DOHH2 (cell line): ENCODE results near the gene IFNG-AS1.

Source experiments
- H3F3A ChIP-seq: fragments of 200-600 bp; sonication (generic), shearing (Covaris generic); 2 replicates; pipeline ENCODE4 v1.6.0; 2016; ENCODE audit warnings: antibody characterized with exemption, mild to moderate bottlenecking; ENCODE audit not compliant: control insufficient read depth, insufficient read depth
- H3K27ac ChIP-seq: fragments of 200-600 bp; sonication (generic); 2 replicates; pipeline ENCODE4 v1.5.1; 2014; ENCODE audit warnings: low read depth, mild to moderate bottlenecking, low read length, moderate library complexity
- H3K27me3 ChIP-seq: fragments of 200-600 bp; sonication (generic); 2 replicates; pipeline ENCODE4 v1.6.1; 2014; ENCODE audit warnings: mild to moderate bottlenecking, low read length, mixed read lengths; ENCODE audit not compliant: control insufficient read depth
- H3K36me3 ChIP-seq: fragments of 200-600 bp; sonication (generic); 2 replicates; pipeline ENCODE4 v1.6.1; 2014; ENCODE audit warnings: mild to moderate bottlenecking, low read length, moderate library complexity, mixed read lengths; ENCODE audit not compliant: control insufficient read depth
- H3K4me1 ChIP-seq: fragments of 200-600 bp; sonication (generic); 2 replicates; pipeline ENCODE4 v1.6.1; 2014; ENCODE audit warnings: mild to moderate bottlenecking, low read length, mixed read lengths; ENCODE audit not compliant: control insufficient read depth
- H3K4me2 ChIP-seq: fragments of 200-600 bp; sonication (generic); 2 replicates; pipeline ENCODE4 v1.6.0; 2014; ENCODE audit warnings: mild to moderate bottlenecking, low read length, moderate library complexity
- H3K4me3 ChIP-seq: fragments of 200-600 bp; sonication (generic); 2 replicates; pipeline ENCODE4 v1.5.1; 2014; ENCODE audit warnings: mild to moderate bottlenecking, low read length, mixed read lengths
- H3K79me2 ChIP-seq: fragments of 200-600 bp; sonication (generic); 2 replicates; pipeline ENCODE4 v1.6.1; 2014; ENCODE audit warnings: mild to moderate bottlenecking, low read length, mixed read lengths; ENCODE audit not compliant: control insufficient read depth
- H3K9me2 ChIP-seq: fragments of 200-600 bp; sonication (generic); replicated peaks from 2 replicates; pipeline ENCODE4 v1.6.1; 2014; ENCODE audit warnings: mild to moderate bottlenecking, low read length, mixed read lengths; ENCODE audit not compliant: control insufficient read depth
- H3K9me3 ChIP-seq: fragments of 200-600 bp; sonication (generic); 2 replicates; pipeline ENCODE4 v1.6.1; 2014; ENCODE audit warnings: antibody characterized with exemption, low read length, mixed read lengths; ENCODE audit not compliant: control insufficient read depth, insufficient read depth
- H4K20me1 ChIP-seq: fragments of 200-600 bp; sonication (generic); 2 replicates; pipeline ENCODE4 v1.6.0; 2014; ENCODE audit warnings: low read depth, mild to moderate bottlenecking, antibody characterized with exemption, low read length, moderate library complexity; ENCODE audit not compliant: control insufficient read depth, insufficient read depth
- EZH2phosphoT487 ChIP-seq: fragments of 200-600 bp; sonication (generic); IDR thresholded peaks from 2 replicates; pipeline ENCODE4 v1.6.1; 2017; ENCODE audit warnings: borderline replicate concordance, mild to moderate bottlenecking, antibody characterized with exemption, low read length, moderate library complexity, mixed read lengths
- TF ChIP-seq, protein P1 (sequence below): fragments of 200-600 bp; sonication (generic); IDR thresholded peaks from one replicate; pipeline ENCODE4 v1.5.1; 2014; ENCODE audit warnings: antibody characterized with exemption, mild to moderate bottlenecking, low read depth, low read length; ENCODE audit not compliant: poor library complexity, severe bottlenecking

Gene IFNG-AS1

DNA sequence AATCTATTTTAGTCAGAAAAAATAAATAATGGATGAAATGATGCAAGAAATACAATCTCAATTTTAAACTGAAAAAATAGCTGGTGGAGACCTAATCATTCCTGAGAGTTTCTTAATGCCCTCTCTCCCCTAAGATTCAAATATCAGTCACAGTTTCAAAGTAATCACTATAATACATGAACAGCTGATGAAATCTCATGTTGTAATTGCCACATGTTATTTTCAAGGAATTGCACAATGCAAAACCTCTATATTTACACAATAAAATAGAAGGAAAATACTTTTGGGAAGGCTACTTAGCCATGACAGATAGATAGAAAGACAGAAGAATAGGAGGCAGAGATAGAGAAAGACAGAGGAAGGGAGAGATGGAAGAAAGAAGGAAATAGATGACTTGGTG, 18.2 kb downstream of the IFNG-AS1 start:
- H3K9me3 ChIP-seq: no peaks in the 10 kb centered on the region
- H3K4me2 ChIP-seq: no peak overlapping the region
- no peaks in the 10 kb centered on the region for H3K27me3 ChIP-seq
- no peak overlapping the region for H3K27ac ChIP-seq
- H4K20me1 ChIP-seq: peaks cover 5% of the 10 kb centered on the region; the same call in 1 of the 2 replicates
- peaks cover 2% of the 10 kb centered on the region; the same call in 1 of the 2 replicates for H3K79me2 ChIP-seq
- H3K36me3 ChIP-seq: peaks cover 79% of the 10 kb centered on the region
- TF ChIP-seq EZH2phosphoT487: no peak
- TF ChIP-seq, protein P1, sequence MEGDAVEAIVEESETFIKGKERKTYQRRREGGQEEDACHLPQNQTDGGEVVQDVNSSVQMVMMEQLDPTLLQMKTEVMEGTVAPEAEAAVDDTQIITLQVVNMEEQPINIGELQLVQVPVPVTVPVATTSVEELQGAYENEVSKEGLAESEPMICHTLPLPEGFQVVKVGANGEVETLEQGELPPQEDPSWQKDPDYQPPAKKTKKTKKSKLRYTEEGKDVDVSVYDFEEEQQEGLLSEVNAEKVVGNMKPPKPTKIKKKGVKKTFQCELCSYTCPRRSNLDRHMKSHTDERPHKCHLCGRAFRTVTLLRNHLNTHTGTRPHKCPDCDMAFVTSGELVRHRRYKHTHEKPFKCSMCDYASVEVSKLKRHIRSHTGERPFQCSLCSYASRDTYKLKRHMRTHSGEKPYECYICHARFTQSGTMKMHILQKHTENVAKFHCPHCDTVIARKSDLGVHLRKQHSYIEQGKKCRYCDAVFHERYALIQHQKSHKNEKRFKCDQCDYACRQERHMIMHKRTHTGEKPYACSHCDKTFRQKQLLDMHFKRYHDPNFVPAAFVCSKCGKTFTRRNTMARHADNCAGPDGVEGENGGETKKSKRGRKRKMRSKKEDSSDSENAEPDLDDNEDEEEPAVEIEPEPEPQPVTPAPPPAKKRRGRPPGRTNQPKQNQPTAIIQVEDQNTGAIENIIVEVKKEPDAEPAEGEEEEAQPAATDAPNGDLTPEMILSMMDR: no peak
- H3K9me2 ChIP-seq: no peaks in the 10 kb centered on the region
- peaks cover 3% of the 10 kb centered on the region for H3F3A ChIP-seq
- H3K4me1 ChIP-seq: peaks cover 27% of the 10 kb centered on the region
- H3K4me3 ChIP-seq: no peak overlapping the region

DNA sequence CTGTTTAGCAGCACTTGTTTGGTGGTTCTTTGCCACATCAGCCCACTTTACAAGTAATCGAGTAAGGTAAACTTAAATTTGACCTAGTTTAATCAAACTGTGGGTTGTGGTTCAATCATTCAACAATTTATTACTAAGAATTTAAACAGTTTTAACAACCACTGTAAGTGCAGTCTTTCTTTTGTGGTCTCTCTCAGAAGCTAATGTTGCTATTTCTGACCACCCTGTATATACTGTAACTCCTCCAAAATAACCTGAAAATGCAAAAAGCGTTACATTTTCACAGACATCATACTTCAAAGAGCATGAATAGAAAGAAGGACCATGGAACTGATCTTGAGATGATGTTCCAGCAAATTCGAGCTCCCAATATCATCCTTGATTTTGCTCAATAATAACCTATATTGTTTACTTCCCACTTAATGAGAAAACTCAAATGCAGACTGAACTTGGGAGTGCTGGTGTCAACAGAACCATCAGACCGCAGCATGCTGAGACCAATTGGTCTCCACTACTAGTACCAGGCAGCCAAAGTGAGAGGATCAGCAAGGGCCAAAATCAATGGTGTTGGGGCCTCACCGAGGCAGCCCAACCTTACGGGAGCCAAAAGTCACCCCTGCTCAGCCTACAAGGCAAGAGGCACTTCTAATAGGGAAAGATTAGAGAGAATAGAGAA, 22.1 kb downstream of the IFNG-AS1 start:
- H3K4me2 ChIP-seq: peak overlapping the region; percentile 63
- no peak overlapping the region for H3K27ac ChIP-seq
- peak overlapping the region; percentile 39 for H3K4me3 ChIP-seq
- peaks cover 82% of the 10 kb centered on the region for H3K36me3 ChIP-seq
- H4K20me1 ChIP-seq: peaks cover 5% of the 10 kb centered on the region; the same call in 1 of the 2 replicates
- H3F3A ChIP-seq: peaks cover 6% of the 10 kb centered on the region
- TF ChIP-seq, protein P1: no peak
- no peak for TF ChIP-seq EZH2phosphoT487
- peaks cover 37% of the 10 kb centered on the region for H3K4me1 ChIP-seq
- H3K79me2 ChIP-seq: 0 out of 2 replicates have a peak, but pooled peaks cover 3% of the 10 kb centered on the region
- H3K9me2 ChIP-seq: no peaks in the 10 kb centered on the region
- no peaks in the 10 kb centered on the region for H3K27me3 ChIP-seq
- no peaks in the 10 kb centered on the region for H3K9me3 ChIP-seq

GRCh38 chr12:68011882-68012207, 22.6 kb downstream of the IFNG-AS1 start:
- Histone ChIP-seq H3K4me1 (peaks cover 37% of the 10 kb centered on the region), H3F3A (peaks cover 6% of the 10 kb centered on the region), H3K36me3 (peaks cover 82% of the 10 kb centered on the region), H3K27ac (peak overlapping the region; percentile 34; the same call in 1 of the 2 replicates), H3K79me2 (0 out of 2 replicates have a peak, but pooled peaks cover 3% of the 10 kb centered on the region), H3K4me3 (peak overlapping the region; percentile 39), H3K27me3 (no peaks in the 10 kb centered on the region), H3K9me2 (no peaks in the 10 kb centered on the region), H3K4me2 (peak overlapping the region; percentile 63), H4K20me1 (peaks cover 5% of the 10 kb centered on the region; the same call in 1 of the 2 replicates), H3K9me3 (no peaks in the 10 kb centered on the region)
- TF ChIP-seq, protein P1: no peak
- no peak for TF ChIP-seq EZH2phosphoT487
